Activated CD4-positive, alpha-beta T cell treated with anti-CD3 and anti-CD28 coated beads for 24 hours (primary cell): Measurements from ENCODE around the gene PSMD4.
A peak's percentile ranks its signal among the peaks of the same experiment; 100 is the strongest.
"Not testable (repeated sequence)": the region's sequence is repeated elsewhere in the genome, so short reads cannot be mapped to it uniquely, and the experiment has no call there.

Experiments
- DNase-seq, 2 donors: peaks; one replicate each; pipeline ENCODE4 v3.0.0-alpha.2; 2020; ENCODE audit warnings: low read depth in 2 of 2

The PSMD4 gene

GRCh38 chr1:151254217-151255213 is at the start of gene PSMD4:
PSMD4 (plus strand) TSS chr1:151254734; CDS start chr1:151254783, 49 bp downstream.
- DNase-seq: peak; percentile 85 to 88

- not testable (repeated sequence) for DNase-seq
Measured at GRCh38 chr1:151205381-151205965, 49.1 kb upstream of the PSMD4 start.

- DNase-seq: no peak
Measured at GRCh38 chr1:151210830-151211229, 43.7 kb upstream of the PSMD4 start.

DNA sequence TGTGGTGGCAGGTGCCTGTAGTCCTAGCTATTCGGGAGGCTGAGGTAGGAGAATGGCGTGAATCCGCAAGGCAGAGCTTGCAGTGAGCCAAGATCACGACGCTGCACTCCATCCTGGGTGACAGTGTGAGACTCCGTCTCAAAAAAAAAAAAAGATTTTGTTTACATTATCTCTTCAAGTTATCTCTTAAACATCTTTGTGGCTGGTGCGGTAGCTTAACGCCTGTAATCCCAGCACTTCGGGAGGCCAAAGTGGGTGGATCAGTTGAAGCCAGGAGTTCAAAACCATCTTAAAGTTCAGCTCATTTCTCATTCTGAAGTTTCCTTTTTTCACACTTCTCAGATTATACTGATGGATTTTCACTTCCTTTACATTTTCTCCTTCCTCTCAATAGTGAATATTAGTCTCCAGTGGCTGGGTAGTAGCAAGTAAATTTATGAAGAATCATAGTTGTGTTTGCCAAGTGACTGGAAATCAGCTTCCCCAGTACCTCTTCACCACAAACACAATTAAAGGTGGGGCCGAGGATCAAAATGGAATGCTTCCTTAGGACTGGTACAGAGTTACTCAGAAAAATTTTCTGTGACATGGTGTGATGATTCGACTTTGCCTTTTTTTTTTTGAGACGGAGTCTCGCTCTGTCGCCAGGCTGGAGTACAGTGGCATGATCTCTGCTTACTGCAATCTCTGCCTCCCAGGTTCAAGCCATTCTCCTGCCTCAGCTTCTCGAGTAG is 42.4 kb upstream of the PSMD4 start:
- no peak for DNase-seq

DNA sequence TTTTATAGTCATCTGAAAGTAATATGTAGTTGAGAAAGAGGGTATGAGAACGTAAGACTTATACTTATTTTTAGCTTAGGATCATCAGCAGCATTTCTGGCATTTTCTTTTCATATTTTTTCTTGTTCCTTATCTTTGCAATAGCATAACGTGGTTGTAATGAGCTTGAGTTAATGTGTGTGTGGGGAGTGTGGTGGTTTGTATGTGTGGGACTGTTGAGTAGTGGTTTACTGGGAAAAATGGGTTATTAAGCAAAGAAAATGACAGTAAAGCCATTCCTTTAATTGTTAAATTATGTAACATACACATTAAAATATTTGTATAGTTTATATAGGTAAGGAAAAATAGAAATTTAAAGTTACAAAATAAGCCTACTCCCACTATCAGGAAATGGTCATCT is 41.0 kb upstream of the PSMD4 start:
- DNase-seq: no peak

GRCh38 chr1:151221616-151222015 is 32.9 kb upstream of the PSMD4 start:
- no peak for DNase-seq

GRCh38 chr1:151222130-151222529 is 32.4 kb upstream of the PSMD4 start:
- no peak for DNase-seq

- DNase-seq: no peak
Measured at GRCh38 chr1:151235235-151235634, 19.3 kb upstream of the PSMD4 start.

DNA sequence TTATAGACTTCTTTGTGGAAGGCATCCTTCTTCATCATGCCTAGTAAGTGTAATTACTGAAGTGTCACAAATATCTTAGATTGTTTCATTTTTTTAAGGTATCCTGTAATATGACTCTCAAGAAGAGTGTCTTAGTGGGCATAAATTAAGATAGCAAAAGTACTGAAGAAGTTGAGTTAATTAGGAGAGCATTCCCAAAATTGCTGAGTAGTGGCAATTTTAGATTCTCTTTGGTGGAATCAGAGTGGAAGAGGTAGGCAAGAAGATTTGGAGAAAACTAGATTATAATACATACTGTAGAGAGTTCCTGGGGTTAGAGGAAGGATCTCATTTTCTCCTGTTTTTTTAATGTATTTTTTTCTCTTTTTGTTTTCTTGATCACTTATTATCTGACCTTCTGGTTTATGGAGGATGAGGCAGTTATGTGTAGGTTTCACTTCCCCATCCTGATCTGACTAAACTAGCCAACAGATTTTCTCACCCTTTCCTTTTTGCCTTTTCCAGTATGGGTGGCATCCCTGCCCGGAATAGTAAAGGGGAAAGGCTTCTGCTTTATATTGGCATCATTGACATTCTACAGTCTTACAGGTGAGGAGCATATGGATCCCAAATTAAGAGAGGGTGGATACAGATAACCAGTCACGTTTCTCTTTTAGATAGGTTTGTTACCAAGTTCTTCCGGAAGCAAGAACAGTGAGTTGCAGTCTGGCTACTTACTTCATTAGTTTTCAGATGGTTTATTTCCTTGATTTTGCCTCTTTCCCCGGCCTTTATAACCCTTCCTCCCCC is 16.7 kb upstream of the PSMD4 start:
- no peak for DNase-seq

DNA sequence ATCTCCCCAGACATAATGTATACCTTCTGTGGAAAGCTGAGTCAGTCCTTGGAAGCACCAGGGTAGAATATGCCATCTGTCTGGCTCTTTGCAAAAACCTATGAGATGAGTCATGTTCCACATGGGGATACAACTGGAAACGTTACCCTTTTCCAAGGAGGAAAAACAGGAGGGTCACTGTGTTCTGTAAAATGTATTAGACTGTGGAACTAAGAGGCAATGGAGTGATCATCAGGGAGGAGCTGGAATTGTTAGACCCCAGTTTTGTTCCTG is 16.1 kb upstream of the PSMD4 start:
- no peak for DNase-seq

DNA sequence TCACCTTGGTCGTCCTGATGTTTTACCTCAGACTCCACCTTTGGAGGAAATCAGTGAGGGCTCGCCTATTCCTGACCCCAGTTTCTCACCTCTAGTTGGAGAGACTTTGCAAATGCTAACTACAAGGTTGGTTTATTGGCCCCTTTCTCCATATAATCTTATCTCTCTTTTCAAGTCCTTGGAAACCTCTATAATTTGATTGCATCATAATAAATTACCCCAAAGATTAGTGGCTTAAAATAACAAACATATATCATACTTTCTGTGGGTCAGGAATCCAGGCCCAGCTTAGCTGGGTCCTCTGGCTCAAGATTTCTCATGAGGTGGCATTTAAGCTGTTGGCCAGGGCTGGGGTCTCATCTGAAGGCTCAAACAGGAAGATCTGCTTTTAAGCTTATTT is 12.1 kb upstream of the PSMD4 start:
- no peak for DNase-seq

GRCh38 chr1:151243683-151244216 is 10.8 kb upstream of the PSMD4 start:
- DNase-seq: no peak

DNA sequence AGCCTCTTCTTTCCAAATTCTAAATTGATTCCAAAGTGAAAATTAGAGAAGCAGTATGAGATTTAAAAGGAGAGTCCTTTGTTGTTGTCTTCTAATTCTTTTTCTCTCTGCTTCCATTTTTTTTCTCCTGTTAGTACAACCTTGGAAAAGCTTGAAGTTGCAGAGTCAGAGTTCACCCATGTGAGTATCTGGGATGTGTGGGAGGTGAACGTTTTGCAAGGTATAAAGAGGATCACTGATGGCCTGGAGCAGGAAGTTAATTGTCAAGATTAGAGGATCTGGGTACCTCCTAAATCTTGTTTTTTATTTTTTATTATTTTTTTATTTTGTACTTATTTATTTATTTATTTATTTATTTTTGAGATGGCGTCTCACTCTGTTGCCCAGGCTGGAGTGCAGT is 7.7 kb upstream of the PSMD4 start:
- no peak for DNase-seq

GRCh38 chr1:151251656-151252470 is 2.7 kb upstream of the PSMD4 start:
- DNase-seq: peak; percentile 36 to 47

DNA sequence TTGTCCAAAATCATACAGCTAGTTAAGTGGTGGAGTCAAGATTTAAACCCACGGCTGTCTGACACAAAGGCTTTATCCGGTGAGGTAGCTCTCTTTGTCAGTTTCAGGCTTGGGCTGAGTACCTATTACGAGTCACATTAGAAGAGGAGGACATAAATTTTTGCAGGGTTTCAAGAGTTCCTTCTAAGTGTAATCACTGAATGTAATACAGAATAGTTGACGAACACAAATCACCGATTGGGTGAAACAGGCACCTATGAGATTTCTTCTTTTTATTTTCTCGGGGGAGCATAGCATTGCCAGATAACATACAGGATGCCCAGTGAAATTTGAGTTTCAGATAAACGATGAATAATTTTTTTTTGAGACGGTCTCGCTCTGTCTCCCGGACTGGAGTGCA is 847 bp downstream of the PSMD4 start:
- no peak for DNase-seq

- DNase-seq: no peak
Measured at GRCh38 chr1:151259351-151259750, 4.8 kb downstream of the PSMD4 start.

DNA sequence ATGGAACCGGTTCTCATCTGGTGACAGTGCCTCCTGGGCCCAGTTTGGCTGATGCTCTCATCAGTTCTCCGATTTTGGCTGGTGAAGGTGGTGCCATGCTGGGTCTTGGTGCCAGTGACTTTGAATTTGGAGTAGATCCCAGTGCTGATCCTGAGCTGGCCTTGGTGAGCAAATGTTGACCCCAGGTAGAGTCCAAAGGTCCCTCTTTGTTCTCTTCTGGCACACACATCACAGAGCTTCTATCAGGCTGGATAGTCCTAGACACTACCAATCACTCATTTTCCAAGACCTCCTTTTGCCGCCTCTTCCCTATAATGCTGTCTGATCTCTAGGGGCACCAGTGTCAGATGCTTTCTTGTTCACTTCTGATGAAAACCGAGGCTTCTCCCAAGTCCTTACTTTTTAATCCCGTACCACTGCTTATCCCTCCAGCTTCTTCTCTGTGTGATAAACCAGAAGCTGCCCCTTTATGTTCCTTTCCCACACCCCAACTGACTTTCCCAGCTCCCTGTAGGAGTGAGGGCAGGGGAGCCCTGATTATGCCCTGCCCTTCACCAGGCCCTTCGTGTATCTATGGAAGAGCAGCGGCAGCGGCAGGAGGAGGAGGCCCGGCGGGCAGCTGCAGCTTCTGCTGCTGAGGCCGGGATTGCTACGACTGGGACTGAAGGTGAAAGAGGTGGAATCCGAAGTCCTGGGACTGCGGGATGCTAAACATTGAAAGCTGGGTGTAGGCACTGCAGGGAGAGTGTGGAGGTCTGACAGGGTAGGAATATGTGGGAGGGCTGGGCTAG is 11.1 kb downstream of the PSMD4 start:
- no peak for DNase-seq

DNA sequence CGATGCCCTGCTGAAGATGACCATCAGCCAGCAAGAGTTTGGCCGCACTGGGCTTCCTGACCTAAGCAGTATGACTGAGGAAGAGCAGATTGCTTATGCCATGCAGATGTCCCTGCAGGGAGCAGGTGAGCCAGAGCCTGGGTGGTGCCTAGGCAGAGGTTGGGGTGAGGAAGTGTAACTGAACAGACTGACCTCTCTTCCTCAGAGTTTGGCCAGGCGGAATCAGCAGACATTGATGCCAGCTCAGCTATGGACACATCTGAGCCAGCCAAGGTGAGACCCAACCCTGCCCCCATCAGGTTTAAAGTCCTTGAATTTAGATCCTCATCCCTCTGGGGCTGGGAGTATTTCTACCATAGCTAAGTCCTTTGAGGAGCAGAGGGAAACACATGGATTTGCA is 11.8 kb downstream of the PSMD4 start:
- DNase-seq: no peak

GRCh38 chr1:151266821-151267220 is 12.3 kb downstream of the PSMD4 start:
- DNase-seq: no peak

DNA sequence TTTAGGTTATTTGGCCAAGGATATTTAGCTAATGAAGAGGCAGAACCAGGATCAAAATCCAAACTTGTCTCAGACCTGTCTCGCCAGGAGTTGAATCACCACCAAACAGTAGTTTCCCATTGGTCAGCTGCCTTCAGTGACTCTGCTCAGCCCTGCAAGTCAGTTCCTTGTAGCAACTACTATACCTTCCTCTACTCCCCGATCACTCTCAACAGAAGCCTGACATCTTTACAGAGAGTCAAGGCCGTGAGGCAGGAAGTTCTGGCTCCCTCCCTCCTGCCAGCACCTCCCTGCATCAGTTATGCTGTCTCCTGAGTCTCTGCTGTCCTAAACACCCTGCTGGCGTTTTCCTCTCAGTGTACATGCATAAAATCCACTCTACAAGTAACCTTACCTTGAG is 13.2 kb downstream of the PSMD4 start:
- no peak for DNase-seq
